AG10803 (cell line): ENCODE results near the gene ASF1B.
A peak's percentile ranks its signal among the peaks of the same experiment; 100 is the strongest.

Experiments
- DNase-seq: peaks from one replicate; pipeline ENCODE4 v3.0.0; 2010; ENCODE audit warnings: low read depth
- H3K4me3 ChIP-seq: 2 replicates; pipeline ENCODE4 v1.5.1; 2011; ENCODE audit warnings: mild to moderate bottlenecking, low read length, control low read depth
- TF ChIP-seq, protein P1 (sequence below): conservative IDR thresholded peaks from 2 replicates; pipeline ENCODE4 v1.5.1; 2011; ENCODE audit warnings: mild to moderate bottlenecking, low read length, control low read depth, inconsistent platforms

ASF1B gene

DNA sequence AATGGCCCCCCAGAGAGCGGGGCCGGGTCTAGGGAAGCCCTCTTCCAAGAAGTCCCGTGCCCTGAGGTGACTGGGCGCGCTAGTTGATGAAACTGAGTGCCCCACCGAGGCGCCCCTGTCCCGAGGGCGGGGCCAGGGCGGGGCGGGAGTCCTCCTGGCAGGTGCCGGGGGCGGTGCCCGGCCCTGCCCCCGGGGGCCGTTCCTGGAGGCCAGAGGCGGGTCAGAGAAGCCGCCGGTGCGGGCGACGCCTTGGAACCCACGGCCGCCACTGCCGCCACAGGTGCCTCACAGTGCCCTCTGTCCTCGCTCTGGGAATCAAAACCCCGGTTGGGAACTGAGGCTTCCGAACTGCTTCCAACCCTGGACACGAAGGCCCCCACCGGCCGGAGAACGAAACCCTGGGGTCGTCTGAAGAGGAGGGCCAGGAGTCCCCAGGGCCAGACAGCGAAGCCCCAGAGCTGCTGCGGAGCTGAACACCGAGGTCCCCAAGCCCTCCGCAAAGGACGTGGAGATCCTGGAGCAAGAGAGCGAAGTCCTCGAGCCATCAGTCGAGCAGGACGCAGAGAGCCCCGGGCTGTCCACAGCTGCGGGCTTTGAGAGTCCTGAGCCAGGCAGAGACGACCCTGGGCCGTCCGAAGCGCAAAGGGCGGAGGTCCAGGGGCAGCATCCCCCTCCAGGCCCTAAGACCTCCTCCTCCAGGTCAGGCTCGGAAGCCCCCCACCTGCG is 63.7 kb downstream of the ASF1B start, which contains the start of gene MISP3:
Gene MISP3, plus strand, starts transcription at position 252 of the 726 bp plus-strand sequence. CDS start 524 bp downstream, outside the sequence.
- DNase-seq = no peak

DNA sequence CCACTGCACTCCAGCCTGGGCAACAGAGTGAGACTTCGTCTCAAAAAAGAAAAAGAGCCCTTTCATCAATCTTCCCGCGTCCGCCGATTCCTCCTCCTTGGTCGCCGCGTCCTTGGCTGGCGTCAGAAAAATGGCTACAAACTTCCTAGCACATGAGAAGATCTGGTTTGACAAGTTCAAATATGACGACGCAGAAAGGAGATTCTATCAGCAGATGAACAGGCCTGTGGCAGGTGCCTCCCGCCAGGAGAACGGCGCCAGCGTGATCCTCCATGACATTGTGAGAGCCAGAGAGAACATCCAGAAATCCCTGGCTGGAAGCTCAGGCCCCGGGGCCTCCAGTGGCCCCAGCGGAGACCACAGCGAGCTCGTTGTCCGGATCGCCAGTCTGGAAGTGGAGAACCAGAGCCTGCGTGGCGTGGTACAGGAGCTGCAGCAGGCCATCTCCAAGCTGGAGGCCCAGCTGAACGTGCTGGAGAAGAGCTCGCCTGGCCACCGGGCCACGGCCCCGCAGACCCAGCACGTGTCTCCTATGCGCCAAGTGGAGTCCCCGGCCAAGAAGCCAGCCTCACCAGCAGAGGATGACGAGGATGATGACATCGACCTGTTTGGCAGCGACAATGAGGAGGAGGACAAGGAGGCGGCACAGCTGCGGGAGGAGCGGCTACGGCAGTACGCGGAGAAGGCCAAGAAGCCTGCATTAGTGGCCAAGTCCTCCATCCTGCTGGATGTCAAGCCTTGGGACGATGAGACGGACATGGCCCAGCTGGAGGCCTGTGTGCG is 65.9 kb downstream of the ASF1B start:
- DNase-seq = no peak
- TF ChIP-seq, protein P1, sequence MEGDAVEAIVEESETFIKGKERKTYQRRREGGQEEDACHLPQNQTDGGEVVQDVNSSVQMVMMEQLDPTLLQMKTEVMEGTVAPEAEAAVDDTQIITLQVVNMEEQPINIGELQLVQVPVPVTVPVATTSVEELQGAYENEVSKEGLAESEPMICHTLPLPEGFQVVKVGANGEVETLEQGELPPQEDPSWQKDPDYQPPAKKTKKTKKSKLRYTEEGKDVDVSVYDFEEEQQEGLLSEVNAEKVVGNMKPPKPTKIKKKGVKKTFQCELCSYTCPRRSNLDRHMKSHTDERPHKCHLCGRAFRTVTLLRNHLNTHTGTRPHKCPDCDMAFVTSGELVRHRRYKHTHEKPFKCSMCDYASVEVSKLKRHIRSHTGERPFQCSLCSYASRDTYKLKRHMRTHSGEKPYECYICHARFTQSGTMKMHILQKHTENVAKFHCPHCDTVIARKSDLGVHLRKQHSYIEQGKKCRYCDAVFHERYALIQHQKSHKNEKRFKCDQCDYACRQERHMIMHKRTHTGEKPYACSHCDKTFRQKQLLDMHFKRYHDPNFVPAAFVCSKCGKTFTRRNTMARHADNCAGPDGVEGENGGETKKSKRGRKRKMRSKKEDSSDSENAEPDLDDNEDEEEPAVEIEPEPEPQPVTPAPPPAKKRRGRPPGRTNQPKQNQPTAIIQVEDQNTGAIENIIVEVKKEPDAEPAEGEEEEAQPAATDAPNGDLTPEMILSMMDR = no peak
- no peak overlapping the region for H3K4me3 ChIP-seq

More for the DNA sequence above, 63.7 kb downstream of the ASF1B start, which contains the start of gene MISP3:
- TF ChIP-seq, protein P1 = no peak
- H3K4me3 ChIP-seq = peak within 1 kb of the TSS; percentile 73
